ENCODE results near the gene CALML3. TPM values are rescaled to one million over a fixed set of nuclear protein-coding genes. Genes with fewer than 3 reads are reported as not detected.

Gene CALML3
- total RNA-seq, 2 experiments from 2014 or later: not detected

Other genes starting within 250 kb of the CALML3 start
- gene UCN3, start 160.0 kb upstream of the CALML3 start, total RNA-seq: not detected
- gene TUBAL3, start 120.1 kb upstream of the CALML3 start, total RNA-seq: not detected
- gene NET1, start 112.4 kb upstream of the CALML3 start, total RNA-seq: 10 to 100 TPM; 25.3 to 25.6 TPM
- not detected for gene CALML5, start 25.4 kb upstream of the CALML3 start, total RNA-seq
- gene ASB13, start 141.6 kb downstream of the CALML3 start, total RNA-seq: 10 to 100 TPM; 12.1 to 12.5 TPM
- 10 to 100 TPM; 41.8 to 43.8 TPM for gene TASOR2, start 159.9 kb downstream of the CALML3 start, total RNA-seq